ENCODE measurements around the gene PLA2G7.

The PLA2G7 gene

GRCh38 chr6:46677314-46677654 is 57.9 kb downstream of the PLA2G7 start:
- 0 out of 3 replicates have a peak, but pooled peaks have one; percentile 32 for ATAC-seq
- TF ChIP-seq, protein P1, sequence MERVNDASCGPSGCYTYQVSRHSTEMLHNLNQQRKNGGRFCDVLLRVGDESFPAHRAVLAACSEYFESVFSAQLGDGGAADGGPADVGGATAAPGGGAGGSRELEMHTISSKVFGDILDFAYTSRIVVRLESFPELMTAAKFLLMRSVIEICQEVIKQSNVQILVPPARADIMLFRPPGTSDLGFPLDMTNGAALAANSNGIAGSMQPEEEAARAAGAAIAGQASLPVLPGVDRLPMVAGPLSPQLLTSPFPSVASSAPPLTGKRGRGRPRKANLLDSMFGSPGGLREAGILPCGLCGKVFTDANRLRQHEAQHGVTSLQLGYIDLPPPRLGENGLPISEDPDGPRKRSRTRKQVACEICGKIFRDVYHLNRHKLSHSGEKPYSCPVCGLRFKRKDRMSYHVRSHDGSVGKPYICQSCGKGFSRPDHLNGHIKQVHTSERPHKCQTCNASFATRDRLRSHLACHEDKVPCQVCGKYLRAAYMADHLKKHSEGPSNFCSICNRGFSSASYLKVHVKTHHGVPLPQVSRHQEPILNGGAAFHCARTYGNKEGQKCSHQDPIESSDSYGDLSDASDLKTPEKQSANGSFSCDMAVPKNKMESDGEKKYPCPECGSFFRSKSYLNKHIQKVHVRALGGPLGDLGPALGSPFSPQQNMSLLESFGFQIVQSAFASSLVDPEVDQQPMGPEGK (CRISPR knock-in tag; IDR thresholded peaks at IDR 0.05; ENCODE audit: borderline replicate concordance) = no peak
- TF ChIP-seq TSHZ2 (CRISPR knock-in tag; IDR thresholded peaks at IDR 0.05) (no peak), ZFP3 (CRISPR knock-in tag; IDR thresholded peaks at IDR 0.05) (no peak), CSDC2 (CRISPR knock-in tag; IDR thresholded peaks at IDR 0.05) (no peak), ZNF8 (CRISPR knock-in tag; IDR thresholded peaks at IDR 0.05) (no peak), ESRRG (CRISPR knock-in tag; IDR thresholded peaks at IDR 0.05) (no peak), CREB5 (CRISPR knock-in tag; IDR thresholded peaks at IDR 0.05; ENCODE audit: low read depth) (no peak), GLIS3 (CRISPR knock-in tag; IDR thresholded peaks at IDR 0.05) (no peak), ZNF70 (CRISPR knock-in tag; IDR thresholded peaks at IDR 0.05) (no peak), OSR1 (CRISPR knock-in tag; IDR thresholded peaks at IDR 0.05) (no peak)

GRCh38 chr6:46676604-46677313 is 58.4 kb downstream of the PLA2G7 start:
- TF ChIP-seq, protein P2, sequence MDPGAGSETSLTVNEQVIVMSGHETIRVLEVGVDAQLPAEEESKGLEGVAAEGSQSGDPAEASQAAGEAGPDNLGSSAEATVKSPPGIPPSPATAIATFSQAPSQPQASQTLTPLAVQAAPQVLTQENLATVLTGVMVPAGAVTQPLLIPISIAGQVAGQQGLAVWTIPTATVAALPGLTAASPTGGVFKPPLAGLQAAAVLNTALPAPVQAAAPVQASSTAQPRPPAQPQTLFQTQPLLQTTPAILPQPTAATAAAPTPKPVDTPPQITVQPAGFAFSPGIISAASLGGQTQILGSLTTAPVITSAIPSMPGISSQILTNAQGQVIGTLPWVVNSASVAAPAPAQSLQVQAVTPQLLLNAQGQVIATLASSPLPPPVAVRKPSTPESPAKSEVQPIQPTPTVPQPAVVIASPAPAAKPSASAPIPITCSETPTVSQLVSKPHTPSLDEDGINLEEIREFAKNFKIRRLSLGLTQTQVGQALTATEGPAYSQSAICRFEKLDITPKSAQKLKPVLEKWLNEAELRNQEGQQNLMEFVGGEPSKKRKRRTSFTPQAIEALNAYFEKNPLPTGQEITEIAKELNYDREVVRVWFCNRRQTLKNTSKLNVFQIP (CRISPR knock-in tag; IDR thresholded peaks at IDR 0.05; ENCODE audit: borderline replicate concordance, low read depth) = no peak
- TF ChIP-seq CREB5 (CRISPR knock-in tag; IDR thresholded peaks at IDR 0.05; ENCODE audit: low read depth) (no peak), OSR1 (CRISPR knock-in tag; IDR thresholded peaks at IDR 0.05) (no peak), TCF4 (CRISPR knock-in tag; IDR thresholded peaks at IDR 0.05; ENCODE audit: borderline replicate concordance) (no peak), ESRRG (CRISPR knock-in tag; IDR thresholded peaks at IDR 0.05) (no peak), CSDC2 (CRISPR knock-in tag; IDR thresholded peaks at IDR 0.05) (no peak), ZNF565 (CRISPR knock-in tag; conservative IDR thresholded peaks at IDR 0.05; ENCODE audit: low read depth) (no peak), ZFP3 (CRISPR knock-in tag; IDR thresholded peaks at IDR 0.05) (no peak), TSHZ2 (CRISPR knock-in tag; IDR thresholded peaks at IDR 0.05) (no peak), ZNF70 (CRISPR knock-in tag; IDR thresholded peaks at IDR 0.05) (no peak)
- ATAC-seq = no peak

- TF ChIP-seq ZFP30 (CRISPR knock-in tag; IDR thresholded peaks at IDR 0.05) (no peak), CREB5 (CRISPR knock-in tag; IDR thresholded peaks at IDR 0.05; ENCODE audit: low read depth) (no peak), RARB (CRISPR knock-in tag; IDR thresholded peaks at IDR 0.05) (no peak), ZC3H10 (CRISPR knock-in tag; IDR thresholded peaks at IDR 0.05) (no peak), GLIS3 (CRISPR knock-in tag; IDR thresholded peaks at IDR 0.05) (no peak), ZNF70 (CRISPR knock-in tag; IDR thresholded peaks at IDR 0.05) (no peak), BACH2 (CRISPR knock-in tag; IDR thresholded peaks at IDR 0.05; ENCODE audit: borderline replicate concordance) (no peak), ISL1 (CRISPR knock-in tag; IDR thresholded peaks at IDR 0.05) (no peak), TSHZ2 (CRISPR knock-in tag; IDR thresholded peaks at IDR 0.05) (no peak), TOX (CRISPR knock-in tag; IDR thresholded peaks at IDR 0.05; ENCODE audit: borderline replicate concordance) (no peak), SNAI2 (CRISPR knock-in tag; IDR thresholded peaks at IDR 0.05) (no peak)
- no peak for ATAC-seq
Measured at GRCh38 chr6:46674410-46674809, 60.8 kb downstream of the PLA2G7 start.
